CD14-positive monocyte (primary cell): ENCODE results near the gene MYL10. TPM values are rescaled to one million over a fixed set of nuclear protein-coding genes. Genes with fewer than 3 reads are reported as not detected.

Experiments used
- DNase-seq, 3 donors: peaks; one replicate each; pipeline ENCODE4 v3.0.0-alpha.2; 2011 to 2022
- H2AFZ ChIP-seq: 2 replicates; pipeline ENCODE4 v1.6.0; 2012; ENCODE audit warnings: mild to moderate bottlenecking, low read depth, low read length, inconsistent platforms; ENCODE audit not compliant: insufficient read depth, poor library complexity, severe bottlenecking
- H3K27ac ChIP-seq, 2 donors: 1 replicate in 1 of 2; 2 replicates in 1 of 2; pipeline ENCODE4 v1.5.1; 2012 to 2013; ENCODE audit warnings: low read length in 2 of 2, control low read depth in 1 of 2, inconsistent platforms in 1 of 2, low read depth in 1 of 2, mild to moderate bottlenecking in 1 of 2
- H3K27me3 ChIP-seq, 2 donors: one replicate each; pipeline versions ENCODE4 v1.6.0 to v1.6.1; 2011 to 2013; ENCODE audit warnings: low read length in 2 of 2; ENCODE audit not compliant: control insufficient read depth in 2 of 2, insufficient read depth in 2 of 2
- H3K36me3 ChIP-seq, 2 donors: replicated peaks in 1 of 2; 1 replicate in 1 of 2; 2 replicates in 1 of 2; pipeline versions ENCODE4 v1.5.1 to v1.6.1; 2012 to 2013; ENCODE audit warnings: low read length in 2 of 2, control low read depth in 1 of 2, inconsistent platforms in 1 of 2, mild to moderate bottlenecking in 1 of 2; ENCODE audit not compliant: insufficient read depth in 2 of 2, control insufficient read depth in 1 of 2
- H3K4me1 ChIP-seq, 2 donors: 1 replicate in 1 of 2; 2 replicates in 1 of 2; pipeline versions ENCODE4 v1.5.1 to v1.6.1; 2012 to 2013; ENCODE audit warnings: low read length in 2 of 2, control low read depth in 1 of 2, inconsistent platforms in 1 of 2, mild to moderate bottlenecking in 1 of 2, moderate library complexity in 1 of 2; ENCODE audit not compliant: insufficient read depth in 2 of 2, control insufficient read depth in 1 of 2
- H3K4me2 ChIP-seq: replicated peaks from 2 replicates; pipeline ENCODE3; 2012; ENCODE audit warnings: low read length, moderate library complexity, mild to moderate bottlenecking; ENCODE audit not compliant: poor library complexity, severe bottlenecking; ENCODE audit errors: extremely low read depth
- H3K4me3 ChIP-seq, 3 experiments: fragments of 200-600 bp in 1 of 3; sonication (generic) in 1 of 3; replicated peaks in 1 of 3; 1 replicate in 2 of 3; 2 replicates in 1 of 3; pipeline ENCODE4 v1.5.1; 2011 to 2013; ENCODE audit warnings: low read length in 3 of 3, mild to moderate bottlenecking in 3 of 3, control low read depth in 2 of 3, low read depth in 2 of 3, inconsistent platforms in 1 of 3, moderate library complexity in 1 of 3
- H3K79me2 ChIP-seq: 2 replicates; pipeline ENCODE4 v1.6.0; 2012; ENCODE audit warnings: mild to moderate bottlenecking, control low read depth, inconsistent platforms, low read length, moderate library complexity; ENCODE audit not compliant: insufficient read depth
- H3K9ac ChIP-seq: 2 replicates; pipeline ENCODE4 v1.6.0; 2017; ENCODE audit warnings: low read length, mild to moderate bottlenecking; ENCODE audit not compliant: insufficient read depth, poor library complexity, severe bottlenecking
- H3K9me3 ChIP-seq, 2 donors: replicated peaks in 1 of 2; 1 replicate in 1 of 2; 2 replicates in 1 of 2; pipeline versions ENCODE4 v1.5.1 to v1.6.1; 2012 to 2013; ENCODE audit warnings: low read length in 2 of 2, control low read depth in 1 of 2; ENCODE audit not compliant: control insufficient read depth in 1 of 2, insufficient read depth in 1 of 2
- H4K20me1 ChIP-seq: 2 replicates; pipeline ENCODE4 v1.6.0; 2012; ENCODE audit warnings: mild to moderate bottlenecking, low read length, control low read depth, moderate library complexity; ENCODE audit not compliant: insufficient read depth
- H3K27ac Mint-ChIP-seq, 7 donors: one replicate each; pipeline ENCODE4 v1.8.0; 2020; ENCODE audit warnings: mild to moderate bottlenecking in 7 of 7, mixed read lengths in 7 of 7, moderate library complexity in 6 of 7, inconsistent platforms in 2 of 7
- H3K27me3 Mint-ChIP-seq, 3 donors: one replicate each; pipeline ENCODE4 v1.8.0; 2021 to 2022; ENCODE audit warnings: low read depth in 3 of 3, mild to moderate bottlenecking in 3 of 3, mixed read lengths in 3 of 3, moderate library complexity in 3 of 3, inconsistent platforms in 1 of 3
- H3K36me3 Mint-ChIP-seq, 2 donors: one replicate each; pipeline ENCODE4 v1.8.0; 2020; ENCODE audit warnings: mixed read lengths in 2 of 2, inconsistent platforms in 1 of 2, mild to moderate bottlenecking in 1 of 2
- H3K4me1 Mint-ChIP-seq: one replicate; pipeline ENCODE4 v1.8.0; 2020; ENCODE audit warnings: mild to moderate bottlenecking, mixed read lengths
- H3K4me3 Mint-ChIP-seq, 2 donors: one replicate each; pipeline ENCODE4 v1.8.0; 2020; ENCODE audit warnings: mild to moderate bottlenecking in 2 of 2, mixed read lengths in 2 of 2, moderate library complexity in 1 of 2
- H3K9me3 Mint-ChIP-seq, 7 donors: one replicate each; pipeline ENCODE4 v1.8.0; 2020 to 2022; ENCODE audit warnings: mixed read lengths in 7 of 7, mild to moderate bottlenecking in 6 of 7, moderate library complexity in 6 of 7, inconsistent platforms in 2 of 7
- CTCF ChIP-seq: fragments of 200-600 bp; IDR thresholded peaks from one replicate; pipeline ENCODE4 v1.8.0; 2022; ENCODE audit warnings: antibody characterized with exemption, mild to moderate bottlenecking
- WGBS: methylation state at CpG from one replicate; pipeline ENCODE4 v1.1.5; 2013; ENCODE audit warnings: missing lambda C conversion rate; ENCODE audit not compliant: insufficient coverage; 5-methylcytosine and 5-hydroxymethylcytosine counted together
- intact Hi-C, 2 donors: fragments of 100-400 bp; cut with micrococcal nuclease; formaldehyde crosslinking; loops; one replicate each; pipeline versions ENCODE4 v1.15.0 to v1.15.1; 2023
- polyA plus RNA-seq, 3 donors: library from polyadenylated mRNA; depleted of rRNA in 1 of 3; unstranded in 2 of 3; stranded (reverse) in 1 of 3; fragments of 300-500 nt in 2 of 3; fragments of >200 nt in 1 of 3; fragmentation: Illumina TruSeq in 2 of 3; gene quantifications; 1 replicate in 2 of 3; 2 replicates in 1 of 3; pipeline ENCODE4 v1.2.3, GENCODE V29; 2012 to 2021

The MYL10 gene
- polyA plus RNA-seq, 3 donors: not detected

- H3K27me3 ChIP-seq: no peaks in the 10 kb centered on the region
- no peak overlapping the region for H3K27ac ChIP-seq
- TF ChIP-seq CTCF: no peak
- Mint-ChIP-seq H3K9me3 (peaks cover 2 to 4% (median 3%) of the 10 kb centered on the region in 7 donors), H3K27ac (no peak overlapping the region), H3K4me3 (no peak overlapping the region), H3K27me3 (peaks cover 0 to 7% (median 6%) of the 10 kb centered on the region in 3 donors), H3K4me1 (peaks cover 2% of the 10 kb centered on the region), H3K36me3 (no peaks in the 10 kb centered on the region)
- H3K4me1 ChIP-seq: no peaks in the 10 kb centered on the region
- no peak overlapping the region for H3K9ac ChIP-seq
- 85% methylated on average over 8 of the region's 8 CpGs for WGBS
- H3K36me3 ChIP-seq: no peaks in the 10 kb centered on the region
- H3K4me2 ChIP-seq: no peak overlapping the region
- no peaks in the 10 kb centered on the region for H3K9me3 ChIP-seq
- H3K4me3 ChIP-seq: no peak overlapping the region
- H2AFZ ChIP-seq: no peak overlapping the region
- intact Hi-C loops: no loop called here
- H4K20me1 ChIP-seq: no peaks in the 10 kb centered on the region
- H3K79me2 ChIP-seq: no peaks in the 10 kb centered on the region
- no peak for DNase-seq
These were observed 63.4 kb downstream of the MYL10 start for GRCh38 chr7:101565601-101566209.

GRCh38 chr7:101564778-101565211, 64.3 kb downstream of the MYL10 start:
- no peak overlapping the region for H3K9ac ChIP-seq
- Mint-ChIP-seq H3K27ac (no peak overlapping the region), H3K36me3 (no peaks in the 10 kb centered on the region), H3K4me3 (no peak overlapping the region), H3K4me1 (peaks cover 2% of the 10 kb centered on the region), H3K27me3 (peaks cover 0 to 9% (median 6%) of the 10 kb centered on the region in 3 donors), H3K9me3 (peaks cover 0 to 3% (median 2%) of the 10 kb centered on the region in 7 donors)
- H2AFZ ChIP-seq: no peak overlapping the region
- DNase-seq: no peak
- 67% methylated on average over 9 of the region's 16 CpGs for WGBS
- no peak overlapping the region for H3K27ac ChIP-seq
- no peaks in the 10 kb centered on the region for H3K27me3 ChIP-seq
- H3K4me2 ChIP-seq: no peak overlapping the region
- H3K4me1 ChIP-seq: no peaks in the 10 kb centered on the region
- no peaks in the 10 kb centered on the region for H3K79me2 ChIP-seq
- no peak overlapping the region for H3K4me3 ChIP-seq
- no peaks in the 10 kb centered on the region for H3K36me3 ChIP-seq
- H3K9me3 ChIP-seq: no peaks in the 10 kb centered on the region
- no peaks in the 10 kb centered on the region for H4K20me1 ChIP-seq
- TF ChIP-seq CTCF: no peak
- intact Hi-C loops: no loop called here
